Measurements from ENCODE around the gene TUT7.

DNA sequence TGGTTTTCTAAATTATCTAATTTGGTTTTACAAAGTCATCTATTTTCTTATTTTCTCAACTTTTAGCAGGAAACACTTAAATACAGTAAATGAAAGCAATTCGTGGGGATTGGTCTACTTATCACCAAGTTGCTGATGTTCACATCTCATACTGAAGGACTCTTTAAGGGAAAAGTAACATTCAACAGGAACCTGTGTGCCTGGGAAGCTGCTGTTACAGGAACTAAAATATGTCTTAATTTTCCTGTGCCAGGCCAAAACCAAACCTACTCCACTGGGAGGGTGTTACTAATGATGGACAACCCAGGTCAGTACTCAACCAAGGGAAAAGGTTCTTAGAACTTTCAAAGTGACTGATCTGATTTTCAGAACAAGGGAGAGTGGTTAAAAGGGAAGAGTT, 77.1 kb downstream of the TUT7 start:
- no peak for TF ChIP-seq POLR2A (IDR thresholded peaks at IDR 0.05; ENCODE audit: low read depth, low read length)
- TF ChIP-seq POLR2AphosphoS5 (IDR thresholded peaks at IDR 0.05; ENCODE audit: low read depth, low read length), result no peak
- TF ChIP-seq PAX5 (IDR thresholded peaks at IDR 0.05; ENCODE audit: insufficient read depth, low read length, severe bottlenecking), result no peak
